H7 (cell line): ENCODE data around the gene ARHGAP12. TPM values are rescaled to one million over a fixed set of nuclear protein-coding genes. Genes with fewer than 3 reads are reported as not detected.

ENCODE experiments used
- DNase-seq: peaks from one replicate; pipeline ENCODE4 v3.0.0; 2012
- H3K27me3 ChIP-seq: 2 replicates; pipeline ENCODE4 v1.6.0; 2011; ENCODE audit warnings: mild to moderate bottlenecking, low read length; ENCODE audit not compliant: control insufficient read depth, insufficient read depth
- H3K36me3 ChIP-seq: replicated peaks from 2 replicates; pipeline ENCODE4 v1.5.1; 2011; ENCODE audit warnings: low read length; ENCODE audit not compliant: control insufficient read depth, insufficient read depth
- H3K4me3 ChIP-seq: 2 replicates; pipeline ENCODE4 v1.5.1; 2011; ENCODE audit warnings: low read depth, mild to moderate bottlenecking, control low read depth, low read length, moderate library complexity; ENCODE audit not compliant: insufficient read depth
- total RNA-seq: library from RNA; depleted of rRNA; stranded (reverse); fragments of >200 nt; shearing (Covaris generic); gene quantifications from 2 replicates; pipeline ENCODE4 v1.2.3, GENCODE V29; 2014

ARHGAP12 gene
- total RNA-seq, 1 experiment from 2014 or later = 28.5 TPM

DNA sequence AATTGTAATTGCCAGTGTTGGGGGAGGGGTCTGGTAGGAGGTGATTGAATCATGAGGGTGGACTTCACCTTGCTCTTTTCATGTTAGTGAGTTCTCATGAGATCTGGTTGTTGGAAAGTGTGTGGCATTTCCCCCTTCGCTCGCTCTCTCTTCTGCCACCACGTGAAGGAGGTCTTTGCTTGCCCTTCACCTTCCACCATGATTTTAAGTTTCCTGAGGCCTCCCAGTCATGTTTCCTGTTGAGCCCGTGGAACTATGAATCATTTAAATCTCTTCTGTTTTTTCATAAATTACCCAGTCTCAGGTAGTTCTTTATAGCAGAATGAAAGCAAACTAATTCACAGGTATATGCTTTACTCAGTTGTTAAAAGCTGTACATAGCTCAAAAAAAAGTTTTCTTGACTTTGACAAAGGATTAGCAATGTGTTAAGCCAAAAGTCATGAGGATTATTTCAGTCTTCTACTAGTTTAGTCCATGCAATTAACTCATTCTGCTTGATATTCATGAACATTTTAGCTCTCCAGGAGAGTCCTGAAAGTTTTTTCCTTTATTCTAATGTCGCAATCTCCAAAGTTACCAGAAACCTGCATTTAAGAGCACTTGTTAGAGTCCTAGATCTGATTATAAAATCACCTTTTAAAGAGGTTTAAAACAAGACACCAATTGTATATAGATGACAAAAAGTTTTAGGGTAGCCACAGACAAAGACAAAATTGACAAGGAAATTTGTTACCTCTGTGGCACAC lies 27.7 kb upstream of the ARHGAP12 start:
- H3K36me3 ChIP-seq = no peaks in the 10 kb centered on the region
- no peak overlapping the region for H3K4me3 ChIP-seq
- no peaks in the 10 kb centered on the region for H3K27me3 ChIP-seq
- no peak for DNase-seq

DNA sequence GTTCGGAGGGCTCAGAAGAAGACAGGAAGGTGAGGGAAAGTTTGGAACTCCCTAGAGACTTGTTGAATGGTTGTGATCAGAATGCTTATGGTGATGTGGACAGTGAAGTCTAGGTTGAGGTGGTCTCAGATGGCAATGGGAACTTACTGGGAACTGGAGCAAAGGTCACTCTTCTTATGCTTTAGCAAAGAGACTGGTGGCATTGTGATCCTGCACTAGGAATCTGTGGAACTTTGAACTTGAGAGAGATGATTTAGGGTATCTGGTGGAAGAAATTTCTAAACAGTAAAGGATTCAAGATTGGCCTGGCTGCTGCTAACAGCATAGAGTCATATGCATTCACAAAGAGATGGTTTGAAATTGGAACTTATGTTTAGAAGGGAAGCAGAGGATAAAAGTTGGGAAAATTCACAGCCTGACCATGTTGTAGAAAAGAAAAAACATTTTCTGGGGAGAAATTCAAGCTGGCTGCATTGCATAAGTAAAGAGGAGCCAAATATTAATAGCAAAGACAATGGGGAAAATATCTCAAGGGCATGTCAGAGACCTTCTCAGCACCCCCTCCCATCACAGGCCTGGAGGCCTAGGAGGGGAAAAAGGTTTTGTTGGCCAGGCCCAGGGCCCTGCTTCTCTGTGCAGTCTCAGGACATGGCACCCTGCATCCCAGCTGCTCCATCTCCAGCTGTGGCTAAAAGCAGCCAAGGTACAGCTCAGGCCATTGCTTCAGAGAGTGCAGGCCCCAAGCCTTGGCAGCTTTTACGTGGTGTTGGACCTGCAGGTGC lies 26.0 kb upstream of the ARHGAP12 start:
- H3K36me3 ChIP-seq = no peaks in the 10 kb centered on the region
- H3K4me3 ChIP-seq = no peak overlapping the region
- H3K27me3 ChIP-seq = no peaks in the 10 kb centered on the region
- no peak for DNase-seq

DNA sequence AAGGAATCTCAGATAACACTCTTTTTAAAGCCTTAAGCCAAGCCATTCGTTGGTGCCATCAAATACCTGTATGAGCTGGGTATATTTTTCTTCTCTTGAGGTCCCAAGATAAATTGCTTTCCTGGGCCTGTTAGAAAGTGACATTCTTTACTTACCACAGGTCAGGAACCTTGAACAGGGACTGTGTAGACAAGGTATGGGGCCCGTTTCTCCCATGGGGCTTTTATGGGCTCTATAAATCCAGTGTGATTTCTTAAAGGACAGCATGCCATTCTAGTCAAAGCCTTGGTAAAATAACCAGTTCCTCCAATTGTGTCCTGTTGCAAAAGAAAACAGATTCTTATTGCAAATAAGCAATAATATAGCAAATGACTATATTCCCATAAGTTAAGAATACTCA lies 24.8 kb upstream of the ARHGAP12 start:
- no peak for DNase-seq
- Histone ChIP-seq H3K27me3 (no peaks in the 10 kb centered on the region), H3K4me3 (no peak overlapping the region), H3K36me3 (no peaks in the 10 kb centered on the region)

GRCh38 chr10:31953080-31953479 lies 24.4 kb upstream of the ARHGAP12 start:
- no peaks in the 10 kb centered on the region for H3K27me3 ChIP-seq
- H3K4me3 ChIP-seq = no peak overlapping the region
- no peaks in the 10 kb centered on the region for H3K36me3 ChIP-seq
- no peak for DNase-seq

DNA sequence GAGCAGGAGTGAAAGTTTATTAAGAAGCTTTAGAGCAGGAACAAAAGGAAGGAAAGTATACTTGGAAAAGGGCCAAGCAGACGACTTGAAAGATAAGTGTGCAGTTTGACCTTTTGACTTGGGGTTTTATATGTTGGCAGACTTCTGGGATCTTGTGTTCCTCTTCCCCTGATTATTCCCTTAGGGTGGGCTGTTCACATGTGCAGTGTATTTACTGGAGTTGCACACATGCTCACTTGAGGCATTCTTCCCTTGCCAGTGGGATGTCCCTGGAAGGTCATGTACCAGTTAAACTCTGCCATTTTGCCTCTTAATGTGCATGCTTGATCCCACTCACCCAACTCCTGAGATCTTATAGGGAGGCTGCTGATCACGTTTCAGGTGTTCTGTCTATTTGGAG lies 23.4 kb upstream of the ARHGAP12 start:
- H3K4me3 ChIP-seq = no peak overlapping the region
- no peaks in the 10 kb centered on the region for H3K36me3 ChIP-seq
- H3K27me3 ChIP-seq = no peaks in the 10 kb centered on the region
- DNase-seq = no peak

DNA sequence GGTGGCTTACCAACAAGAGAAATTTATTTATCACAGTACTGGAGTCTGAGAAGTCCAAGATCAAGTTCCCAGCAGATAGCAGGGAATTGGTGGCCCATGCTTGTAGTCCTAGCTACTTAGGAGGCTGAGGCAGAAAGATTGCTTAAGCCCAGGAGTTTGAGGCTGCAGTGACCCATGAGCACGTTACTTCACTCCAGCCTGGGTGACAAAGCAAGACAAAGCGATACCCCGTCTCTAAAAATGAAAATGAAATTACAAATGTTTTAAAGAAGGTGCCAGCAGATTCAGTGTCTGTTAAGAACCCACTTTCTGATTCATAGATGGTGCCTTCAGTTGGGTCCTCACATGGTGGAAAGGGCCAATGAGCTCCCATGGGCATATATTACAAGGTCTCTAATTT lies 20.6 kb upstream of the ARHGAP12 start:
- Histone ChIP-seq H3K27me3 (no peaks in the 10 kb centered on the region), H3K36me3 (no peaks in the 10 kb centered on the region), H3K4me3 (no peak overlapping the region)
- no peak for DNase-seq

- Histone ChIP-seq H3K4me3 (no peak overlapping the region), H3K27me3 (no peaks in the 10 kb centered on the region), H3K36me3 (no peaks in the 10 kb centered on the region)
- no peak for DNase-seq
These were observed 19.4 kb upstream of the ARHGAP12 start for GRCh38 chr10:31948021-31948420.

DNA sequence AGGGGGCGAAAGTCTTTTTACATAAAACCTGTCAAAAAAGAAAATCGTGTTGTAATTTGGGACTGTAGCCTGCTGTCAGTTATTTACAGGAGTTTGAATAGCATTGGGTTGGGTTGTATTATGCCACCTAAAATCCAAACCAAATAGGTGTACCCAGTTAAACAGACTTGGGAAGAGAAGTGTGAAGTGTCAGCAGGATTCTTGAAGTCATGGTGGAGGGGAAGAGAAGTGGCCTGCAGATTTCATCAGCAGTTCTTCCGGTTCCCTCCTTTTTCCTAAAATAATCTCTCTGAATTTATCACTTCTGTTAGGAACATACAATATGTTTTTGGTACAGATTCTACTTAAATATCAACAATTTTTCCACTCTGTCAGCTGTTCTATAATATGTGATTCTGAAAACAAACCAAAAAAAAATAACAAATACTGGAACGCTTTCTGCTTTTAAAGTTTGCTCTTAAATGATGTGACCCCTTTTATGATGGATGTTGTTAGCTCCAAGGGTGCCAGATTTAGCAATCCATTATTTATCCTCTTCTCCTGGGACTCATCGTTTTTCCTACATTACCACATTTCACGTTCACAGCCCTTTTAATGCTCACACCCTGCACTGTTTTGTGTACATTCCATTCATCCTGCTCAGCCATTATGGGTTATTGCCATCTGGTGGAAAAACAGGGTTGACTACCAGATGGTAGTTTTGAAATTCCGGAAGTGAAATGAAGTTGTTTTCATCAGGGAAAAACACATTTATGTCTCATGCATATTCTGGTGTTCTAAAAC lies 18.7 kb upstream of the ARHGAP12 start:
- no peak for DNase-seq
- no peak overlapping the region for H3K4me3 ChIP-seq

DNA sequence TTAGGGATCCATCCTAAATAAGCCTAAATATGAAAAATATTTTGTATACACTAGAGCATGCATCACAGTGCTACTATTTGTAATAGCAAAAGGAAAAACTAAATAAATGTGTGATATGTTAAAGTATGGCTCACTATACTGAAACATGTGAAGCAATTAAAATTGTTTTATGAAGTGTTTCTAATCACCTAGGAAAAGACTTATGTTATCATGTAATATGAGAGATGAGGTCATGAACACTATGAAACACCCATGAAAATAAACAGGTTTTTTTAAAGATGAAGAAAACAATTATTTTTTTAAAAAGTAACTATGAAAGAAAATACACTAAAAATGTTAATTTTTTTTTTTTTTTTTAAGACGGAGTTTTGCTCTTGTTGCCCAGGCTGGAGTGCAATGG lies 16.8 kb upstream of the ARHGAP12 start:
- H3K4me3 ChIP-seq = no peak overlapping the region
- no peak for DNase-seq
- no peaks in the 10 kb centered on the region for H3K36me3 ChIP-seq
- no peaks in the 10 kb centered on the region for H3K27me3 ChIP-seq

More for the DNA sequence above, 18.7 kb upstream of the ARHGAP12 start:
- Histone ChIP-seq H3K27me3 (no peaks in the 10 kb centered on the region), H3K36me3 (no peaks in the 10 kb centered on the region)

DNA sequence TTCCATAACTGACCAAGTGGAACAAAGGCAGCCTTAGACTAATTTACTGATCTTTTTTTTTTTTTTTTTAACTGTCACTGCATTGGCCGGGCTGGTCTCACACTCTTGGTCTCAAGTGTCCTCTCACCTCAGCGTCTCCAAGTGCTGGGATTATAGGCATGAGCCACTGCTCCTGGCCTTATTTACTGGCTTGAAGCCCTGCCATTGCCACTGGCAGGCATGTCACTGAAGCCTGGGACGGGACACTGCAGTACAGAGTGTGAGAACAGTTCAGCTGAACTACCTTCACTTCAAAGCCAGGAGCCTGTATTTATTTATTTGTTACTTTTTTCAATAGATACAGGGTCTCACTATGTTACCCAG lies 15.4 kb upstream of the ARHGAP12 start:
- Histone ChIP-seq H3K27me3 (no peaks in the 10 kb centered on the region), H3K36me3 (no peaks in the 10 kb centered on the region), H3K4me3 (no peak overlapping the region)
- no peak for DNase-seq

DNA sequence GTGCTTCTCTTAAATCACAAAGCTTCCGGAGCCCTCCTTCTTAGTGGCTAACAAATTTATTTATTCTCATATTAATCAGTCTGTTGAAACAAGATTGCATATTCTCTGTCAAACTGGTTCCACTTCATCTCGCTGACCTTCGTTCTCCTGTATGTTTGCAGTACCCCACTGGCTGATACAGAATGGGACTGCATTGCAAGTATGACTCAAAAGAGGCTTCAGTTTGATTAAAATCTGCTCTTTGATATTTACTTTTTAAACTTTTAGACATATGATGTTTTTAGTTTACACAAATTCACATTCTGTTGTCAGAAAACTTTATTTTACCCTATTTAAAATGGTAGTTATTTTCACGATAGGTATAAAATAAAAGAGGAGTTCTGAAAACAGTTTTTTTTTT lies 14.3 kb upstream of the ARHGAP12 start:
- no peak for DNase-seq
- Histone ChIP-seq H3K4me3 (no peak overlapping the region), H3K36me3 (no peaks in the 10 kb centered on the region), H3K27me3 (no peaks in the 10 kb centered on the region)

DNA sequence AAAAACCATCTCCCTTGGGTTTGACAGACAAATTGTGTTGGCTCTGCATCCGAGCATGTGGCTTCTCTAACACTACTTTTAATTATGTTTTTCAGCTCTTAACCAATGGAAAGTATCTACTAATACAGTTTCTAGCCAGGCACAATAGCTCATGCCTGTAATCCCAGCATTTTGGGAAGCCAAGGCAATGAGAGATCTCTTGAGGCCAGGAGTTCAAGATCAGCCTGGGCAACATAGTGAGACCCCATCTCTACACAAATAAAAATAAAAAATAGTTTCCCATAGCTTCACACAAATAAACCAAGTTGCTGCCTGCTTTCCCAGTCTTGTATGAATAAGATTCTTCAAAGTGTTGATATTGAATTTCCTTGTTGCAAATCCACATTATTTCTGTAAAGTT lies 13.8 kb upstream of the ARHGAP12 start:
- DNase-seq = no peak
- H3K4me3 ChIP-seq = no peak overlapping the region
- no peaks in the 10 kb centered on the region for H3K36me3 ChIP-seq
- H3K27me3 ChIP-seq = no peaks in the 10 kb centered on the region

GRCh38 chr10:31940839-31941653 lies 12.4 kb upstream of the ARHGAP12 start:
- no peak for DNase-seq
- no peak overlapping the region for H3K4me3 ChIP-seq
- no peaks in the 10 kb centered on the region for H3K36me3 ChIP-seq
- no peaks in the 10 kb centered on the region for H3K27me3 ChIP-seq
